ENCODE measurements around the gene LDHD.

Gene LDHD

GRCh38 chr16:75062135-75062975 is 54.2 kb downstream of the LDHD start:
- Histone ChIP-seq H3K36me3 (ENCODE audit: control insufficient read depth, insufficient read depth, low read length) (no peaks in the 10 kb centered on the region), H3K27me3 (replicated peaks; ENCODE audit: control insufficient read depth, insufficient read depth, low read length, poor library complexity, severe bottlenecking) (no peaks in the 10 kb centered on the region), H3K27ac (ENCODE audit: insufficient read depth, low read length, poor library complexity, severe bottlenecking) (no peak overlapping the region), H3K9me3 (ENCODE audit: control insufficient read depth, low read length) (no peaks in the 10 kb centered on the region), H3K4me1 (ENCODE audit: control insufficient read depth, insufficient read depth, low read length, poor library complexity, severe bottlenecking) (peaks cover 10% of the 10 kb centered on the region), H3K4me3 (ENCODE audit: insufficient read depth, low read depth, low read length, poor library complexity, severe bottlenecking) (no peak overlapping the region)
- DNase-seq = no peak

Measured in effector memory CD4-positive, alpha-beta T cell (primary cell).